HG03045 (cell line): ENCODE data around the gene AKAP10.
"Not testable (repeated sequence)": the region's sequence is repeated elsewhere in the genome, so short reads cannot be mapped to it uniquely, and the experiment has no call there.

Source experiments
- ATAC-seq: cut with Tn5 transposase; IDR thresholded peaks from one replicate; pipeline ENCODE4 v1.9.1; 2021; ENCODE audit warnings: mild to moderate bottlenecking, moderate library complexity; ENCODE audit not compliant: unreplicated experiment

Gene AKAP10

DNA sequence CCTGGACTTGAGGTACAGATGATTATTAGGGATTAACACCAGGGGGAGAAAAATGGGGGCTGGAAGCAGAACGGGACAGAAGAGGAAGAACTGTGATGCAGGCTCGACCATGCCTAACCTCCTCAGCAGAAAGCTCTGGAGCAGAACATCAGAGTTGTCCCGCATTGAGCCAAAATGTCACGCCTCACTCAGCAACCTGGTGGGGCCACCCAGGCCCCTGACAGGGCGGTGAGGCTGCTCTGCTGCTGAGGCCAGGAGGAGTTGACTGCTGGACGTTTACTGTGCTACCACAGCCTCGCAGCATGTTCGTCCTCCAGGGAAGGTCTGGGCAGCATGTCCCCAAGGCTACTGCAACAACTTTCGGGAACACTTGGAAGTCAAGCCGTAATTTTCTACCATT lies 103.4 kb downstream of the AKAP10 start:
- no peak for ATAC-seq

DNA sequence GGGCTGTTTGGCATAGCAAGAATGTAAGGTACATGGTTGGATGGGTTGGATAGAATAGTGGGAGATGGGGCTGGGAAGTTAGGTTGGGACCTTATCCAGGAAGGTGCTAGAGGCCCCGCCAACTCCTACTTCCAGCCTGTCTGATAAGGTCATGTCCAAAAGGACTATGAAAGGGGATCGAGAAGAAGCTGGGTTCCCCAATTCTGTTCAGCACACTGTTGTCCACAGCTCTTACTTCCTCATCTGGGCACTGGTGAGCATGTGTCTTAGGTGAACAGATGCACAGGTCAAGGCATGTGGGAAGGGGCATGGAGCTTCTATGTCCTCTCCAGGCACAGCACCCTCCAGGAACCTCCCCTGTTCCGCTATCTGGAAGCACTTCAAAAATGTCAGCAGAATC lies 104.3 kb downstream of the AKAP10 start:
- no peak for ATAC-seq

DNA sequence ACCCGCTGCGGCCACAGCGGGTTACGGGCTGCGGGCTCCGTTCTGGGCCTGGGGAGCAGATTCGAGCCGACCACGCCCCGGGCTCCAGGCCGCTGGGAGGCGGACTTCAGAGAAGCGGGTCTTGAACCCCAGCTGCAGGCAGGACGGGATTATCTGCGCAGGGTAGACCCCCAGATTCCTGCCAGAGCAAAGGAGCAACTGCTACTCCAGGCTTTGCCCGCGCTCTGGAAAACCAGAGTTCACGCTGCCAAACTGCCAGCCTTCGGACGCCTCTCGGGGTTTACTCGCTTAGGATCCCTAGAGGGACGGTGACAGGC lies 109.6 kb downstream of the AKAP10 start:
- ATAC-seq = peak; percentile 7

DNA sequence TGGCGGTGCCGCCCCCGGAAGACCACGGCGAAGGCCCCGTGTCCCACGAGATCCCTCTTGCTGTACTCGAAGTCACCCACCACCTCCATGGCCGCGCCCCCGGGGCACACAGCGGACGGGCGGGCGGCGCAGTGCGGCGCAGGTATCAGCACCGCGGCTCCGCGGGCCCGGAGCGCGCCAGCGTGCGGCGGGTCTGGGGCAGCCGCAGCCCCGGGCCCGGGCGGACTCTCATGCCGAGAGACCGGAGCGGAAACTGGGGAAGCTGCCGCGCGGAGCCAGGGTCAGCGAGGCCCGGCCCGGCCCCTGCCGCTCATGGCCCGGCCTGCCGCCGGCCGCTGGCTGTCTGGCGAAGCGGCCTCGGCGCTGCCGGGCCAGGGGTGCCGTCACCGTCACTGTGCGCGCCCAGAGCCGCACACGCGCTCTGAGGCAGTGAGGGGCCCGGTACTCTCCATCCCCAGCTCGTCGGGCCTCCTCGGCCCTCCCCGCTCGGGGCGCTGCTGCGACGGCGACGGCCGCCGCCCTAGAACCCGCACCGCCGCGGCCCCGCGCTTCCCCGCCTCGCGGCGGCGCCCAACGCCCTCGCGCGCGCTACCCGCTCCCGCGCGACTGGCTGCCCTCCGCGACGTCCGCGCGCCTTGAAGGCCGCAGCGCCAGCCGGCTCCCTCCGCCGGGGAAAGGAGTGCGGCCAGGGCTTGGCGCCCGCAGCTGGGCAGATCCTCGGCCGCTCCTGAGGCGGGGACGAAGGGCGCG lies 110.1 kb downstream of the AKAP10 start, which contains the start of gene ULK2:
Gene ULK2, minus strand, starts transcription at position 608 of the 750 bp plus-strand sequence. Its CDS starts 519 bp downstream, at position 89.
- peak; percentile 55 for ATAC-seq

DNA sequence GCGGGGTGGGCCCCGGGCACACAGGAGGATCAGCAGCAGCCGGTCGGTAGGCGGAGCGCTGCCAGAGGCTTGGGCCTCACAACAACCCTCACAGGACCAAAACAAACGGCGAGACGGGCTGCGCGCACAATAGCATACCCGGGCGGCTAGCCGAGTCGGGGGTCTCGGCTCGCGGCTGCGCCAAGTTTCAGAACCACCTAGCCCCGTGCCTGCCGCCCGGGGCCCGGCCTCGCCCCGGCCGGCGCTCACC lies 110.6 kb downstream of the AKAP10 start:
- ATAC-seq = peak; percentile 29

DNA sequence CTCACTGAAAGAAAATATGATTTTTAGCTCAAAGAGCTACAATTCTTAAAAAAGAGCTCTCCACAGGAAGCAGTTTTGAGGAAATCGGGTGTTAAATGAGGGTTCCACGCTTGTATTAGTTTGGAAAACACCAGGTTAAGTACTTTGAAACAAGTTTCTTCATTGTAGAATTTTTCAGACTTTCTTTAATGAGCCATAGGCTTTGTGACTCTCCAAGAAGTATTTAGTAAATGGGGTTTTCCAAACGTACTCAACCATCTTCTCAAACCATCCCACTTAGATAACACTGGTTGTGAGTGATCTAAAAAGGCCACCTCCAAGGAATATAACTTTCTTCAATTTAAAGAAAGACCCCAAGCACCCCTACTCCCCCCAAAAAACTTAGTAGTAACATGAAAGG lies 112.6 kb downstream of the AKAP10 start:
- ATAC-seq = no peak

DNA sequence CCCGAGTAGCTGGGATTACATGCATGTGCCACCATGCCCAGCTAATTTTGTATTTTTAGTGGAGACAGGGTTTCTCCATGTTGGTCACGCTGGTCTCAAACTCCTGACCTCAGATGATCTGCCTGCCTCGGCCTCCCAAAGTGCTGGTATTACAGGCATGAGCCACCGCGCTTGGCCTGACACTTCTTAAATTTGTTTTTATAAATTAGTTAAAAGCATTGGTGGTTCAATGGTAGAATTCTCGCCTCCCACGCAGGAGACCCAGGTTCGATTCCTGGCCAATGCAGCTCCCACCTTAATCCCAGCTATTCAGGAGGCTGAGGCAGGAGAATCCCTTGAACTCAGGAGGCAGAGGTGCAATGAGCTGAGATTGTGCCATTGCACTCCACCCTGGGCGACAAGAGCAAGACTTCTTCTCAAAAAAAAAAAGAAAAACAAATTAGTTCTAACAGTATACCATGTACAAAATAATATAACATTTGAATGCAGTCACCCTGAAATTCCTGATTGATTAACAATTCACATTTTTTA lies 116.9 kb downstream of the AKAP10 start:
- ATAC-seq = not testable (repeated sequence)

DNA sequence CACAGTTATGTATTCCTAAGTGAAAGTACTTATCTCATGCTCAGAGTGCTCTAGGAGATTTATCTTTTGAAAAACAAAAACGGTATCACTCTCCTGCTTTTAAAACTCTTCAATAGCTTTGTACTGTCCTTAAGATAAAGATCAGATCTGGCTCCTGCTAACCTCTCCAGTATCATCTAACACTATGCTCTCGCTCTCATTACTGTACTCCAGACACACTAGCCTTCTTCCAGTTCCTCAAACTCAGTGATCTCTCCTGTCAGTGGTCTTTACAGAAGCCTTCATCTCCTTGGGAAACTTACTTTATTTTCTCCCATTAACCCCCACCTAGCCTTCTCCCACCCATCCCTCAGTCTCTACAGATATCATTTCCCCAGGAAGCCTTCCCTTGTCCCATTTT lies 120.0 kb downstream of the AKAP10 start:
- no peak for ATAC-seq
